Liver (tissue), 3 donors: ENCODE measurements around the gene ZEB1.

Experiments used
- ATF3 ChIP-seq: IDR thresholded peaks from 2 replicates; pipeline ENCODE4 v1.6.1; 2016; ENCODE audit warnings: antibody characterized with exemption
- EGR1 ChIP-seq, 2 donors: IDR thresholded peaks; 2 replicates each; pipeline ENCODE4 v1.6.1; 2016 to 2018; ENCODE audit warnings: antibody characterized with exemption in 2 of 2, low read depth in 2 of 2
- FOXA1 ChIP-seq: IDR thresholded peaks from 2 replicates; pipeline ENCODE4 v1.6.1; 2016; ENCODE audit warnings: antibody characterized with exemption
- GABPA ChIP-seq, 2 donors: IDR thresholded peaks in 1 of 2; conservative IDR thresholded peaks in 1 of 2; 2 replicates each; pipeline ENCODE4 v1.6.1; 2016; ENCODE audit warnings: antibody characterized with exemption in 2 of 2, mild to moderate bottlenecking in 1 of 2, moderate library complexity in 1 of 2
- HNF4A ChIP-seq, 2 donors: conservative IDR thresholded peaks; 2 replicates each; pipeline ENCODE4 v1.6.1; 2016; ENCODE audit warnings: antibody characterized with exemption in 2 of 2, mild to moderate bottlenecking in 2 of 2
- JUND ChIP-seq, 2 donors: IDR thresholded peaks; 2 replicates each; pipeline ENCODE4 v1.6.1; 2016; ENCODE audit warnings: antibody characterized with exemption in 2 of 2
- MAX ChIP-seq: IDR thresholded peaks from 2 replicates; pipeline ENCODE4 v1.6.1; 2016; ENCODE audit warnings: antibody characterized with exemption
- RAD21 ChIP-seq, 2 donors: IDR thresholded peaks; 2 replicates each; pipeline ENCODE4 v1.6.1; 2016; ENCODE audit warnings: antibody characterized with exemption in 2 of 2, mild to moderate bottlenecking in 2 of 2
- REST ChIP-seq: IDR thresholded peaks from 2 replicates; pipeline ENCODE4 v1.6.1; 2016; ENCODE audit warnings: antibody characterized with exemption, mild to moderate bottlenecking
- SP1 ChIP-seq: IDR thresholded peaks from 2 replicates; pipeline ENCODE4 v1.6.1; 2018; ENCODE audit warnings: antibody characterized with exemption, mild to moderate bottlenecking
- TAF1 ChIP-seq: conservative IDR thresholded peaks from 2 replicates; pipeline ENCODE4 v1.6.1; 2016; ENCODE audit warnings: antibody characterized with exemption, mild to moderate bottlenecking
- YY1 ChIP-seq: IDR thresholded peaks from 2 replicates; pipeline ENCODE4 v1.6.1; 2016; ENCODE audit warnings: antibody characterized with exemption, mild to moderate bottlenecking
- TF ChIP-seq, protein P1 (sequence below): fragments of 150-350 bp; IDR thresholded peaks from 2 replicates; pipeline ENCODE4 v1.5.1; 2017; ENCODE audit warnings: improper control_type of control experiment, low read depth, low read length; ENCODE audit not compliant: missing input control
- TF ChIP-seq, protein P2 (sequence below): IDR thresholded peaks from 2 replicates; pipeline ENCODE4 v1.6.1; 2016; ENCODE audit warnings: antibody characterized with exemption
- donor health status: healthy.
- donor health status: healthy.

GRCh38 chr10:31340343-31340742 is 21.3 kb downstream of the ZEB1 start:
- TF ChIP-seq, protein P1, sequence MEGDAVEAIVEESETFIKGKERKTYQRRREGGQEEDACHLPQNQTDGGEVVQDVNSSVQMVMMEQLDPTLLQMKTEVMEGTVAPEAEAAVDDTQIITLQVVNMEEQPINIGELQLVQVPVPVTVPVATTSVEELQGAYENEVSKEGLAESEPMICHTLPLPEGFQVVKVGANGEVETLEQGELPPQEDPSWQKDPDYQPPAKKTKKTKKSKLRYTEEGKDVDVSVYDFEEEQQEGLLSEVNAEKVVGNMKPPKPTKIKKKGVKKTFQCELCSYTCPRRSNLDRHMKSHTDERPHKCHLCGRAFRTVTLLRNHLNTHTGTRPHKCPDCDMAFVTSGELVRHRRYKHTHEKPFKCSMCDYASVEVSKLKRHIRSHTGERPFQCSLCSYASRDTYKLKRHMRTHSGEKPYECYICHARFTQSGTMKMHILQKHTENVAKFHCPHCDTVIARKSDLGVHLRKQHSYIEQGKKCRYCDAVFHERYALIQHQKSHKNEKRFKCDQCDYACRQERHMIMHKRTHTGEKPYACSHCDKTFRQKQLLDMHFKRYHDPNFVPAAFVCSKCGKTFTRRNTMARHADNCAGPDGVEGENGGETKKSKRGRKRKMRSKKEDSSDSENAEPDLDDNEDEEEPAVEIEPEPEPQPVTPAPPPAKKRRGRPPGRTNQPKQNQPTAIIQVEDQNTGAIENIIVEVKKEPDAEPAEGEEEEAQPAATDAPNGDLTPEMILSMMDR, result no peak
- TF ChIP-seq JUND (IDR thresholded peaks at IDR 0.05) (no peak), GABPA (IDR thresholded peaks at IDR 0.05 in 1 of 2, conservative IDR thresholded peaks at IDR 0.05 in 1 of 2) (no peak), MAX (no peak), REST (no peak), ATF3 (no peak), SP1 (no peak), TAF1 (no peak), YY1 (no peak), HNF4A (conservative IDR thresholded peaks at IDR 0.05) (no peak), EGR1 (IDR thresholded peaks at IDR 0.05; ENCODE audit: low read depth in 2 of 2) (no peak), RAD21 (IDR thresholded peaks at IDR 0.05) (no peak), FOXA1 (no peak)
- TF ChIP-seq, protein P2, sequence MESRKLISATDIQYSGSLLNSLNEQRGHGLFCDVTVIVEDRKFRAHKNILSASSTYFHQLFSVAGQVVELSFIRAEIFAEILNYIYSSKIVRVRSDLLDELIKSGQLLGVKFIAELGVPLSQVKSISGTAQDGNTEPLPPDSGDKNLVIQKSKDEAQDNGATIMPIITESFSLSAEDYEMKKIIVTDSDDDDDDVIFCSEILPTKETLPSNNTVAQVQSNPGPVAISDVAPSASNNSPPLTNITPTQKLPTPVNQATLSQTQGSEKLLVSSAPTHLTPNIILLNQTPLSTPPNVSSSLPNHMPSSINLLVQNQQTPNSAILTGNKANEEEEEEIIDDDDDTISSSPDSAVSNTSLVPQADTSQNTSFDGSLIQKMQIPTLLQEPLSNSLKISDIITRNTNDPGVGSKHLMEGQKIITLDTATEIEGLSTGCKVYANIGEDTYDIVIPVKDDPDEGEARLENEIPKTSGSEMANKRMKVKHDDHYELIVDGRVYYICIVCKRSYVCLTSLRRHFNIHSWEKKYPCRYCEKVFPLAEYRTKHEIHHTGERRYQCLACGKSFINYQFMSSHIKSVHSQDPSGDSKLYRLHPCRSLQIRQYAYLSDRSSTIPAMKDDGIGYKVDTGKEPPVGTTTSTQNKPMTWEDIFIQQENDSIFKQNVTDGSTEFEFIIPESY, result no peak
